ENCODE measurements around the gene UGT1A8.

GRCh38 chr2:233605680-233606079 is 11.8 kb upstream of the UGT1A8 start:
- TF ChIP-seq CTCF (IDR thresholded peaks at IDR 0.05 in 8 of 11, conservative IDR thresholded peaks at IDR 0.05 in 3 of 11): no peak
- no peak for TF ChIP-seq POLR2A (IDR thresholded peaks at IDR 0.05)
- TF ChIP-seq POLR2AphosphoS5 (IDR thresholded peaks at IDR 0.05): no peak

All from spleen (tissue), 7 donors.